ENCODE data around the gene KAZALD1.

DNA sequence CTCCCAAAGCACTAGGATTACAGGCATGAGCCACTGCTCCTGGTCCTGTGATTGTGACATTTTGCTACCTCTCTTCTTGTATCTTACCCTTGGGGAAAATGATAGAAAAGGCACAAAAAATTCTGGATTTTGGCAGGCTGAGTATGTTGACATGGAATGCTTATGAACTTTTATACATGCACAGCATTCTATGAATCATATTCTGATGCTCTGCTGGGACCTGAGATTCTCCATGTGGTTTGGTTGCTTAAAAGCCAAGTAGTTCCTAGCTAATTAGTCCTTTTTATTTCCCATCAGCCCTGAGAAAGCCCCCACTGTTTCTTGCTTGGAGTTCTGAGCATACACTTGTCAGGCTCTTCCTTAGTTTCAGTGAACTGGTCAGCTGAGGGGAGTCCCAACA lies 8.3 kb upstream of the KAZALD1 start:
- TF ChIP-seq, protein P1, sequence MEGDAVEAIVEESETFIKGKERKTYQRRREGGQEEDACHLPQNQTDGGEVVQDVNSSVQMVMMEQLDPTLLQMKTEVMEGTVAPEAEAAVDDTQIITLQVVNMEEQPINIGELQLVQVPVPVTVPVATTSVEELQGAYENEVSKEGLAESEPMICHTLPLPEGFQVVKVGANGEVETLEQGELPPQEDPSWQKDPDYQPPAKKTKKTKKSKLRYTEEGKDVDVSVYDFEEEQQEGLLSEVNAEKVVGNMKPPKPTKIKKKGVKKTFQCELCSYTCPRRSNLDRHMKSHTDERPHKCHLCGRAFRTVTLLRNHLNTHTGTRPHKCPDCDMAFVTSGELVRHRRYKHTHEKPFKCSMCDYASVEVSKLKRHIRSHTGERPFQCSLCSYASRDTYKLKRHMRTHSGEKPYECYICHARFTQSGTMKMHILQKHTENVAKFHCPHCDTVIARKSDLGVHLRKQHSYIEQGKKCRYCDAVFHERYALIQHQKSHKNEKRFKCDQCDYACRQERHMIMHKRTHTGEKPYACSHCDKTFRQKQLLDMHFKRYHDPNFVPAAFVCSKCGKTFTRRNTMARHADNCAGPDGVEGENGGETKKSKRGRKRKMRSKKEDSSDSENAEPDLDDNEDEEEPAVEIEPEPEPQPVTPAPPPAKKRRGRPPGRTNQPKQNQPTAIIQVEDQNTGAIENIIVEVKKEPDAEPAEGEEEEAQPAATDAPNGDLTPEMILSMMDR (IDR thresholded peaks at IDR 0.05): no peak
- TF ChIP-seq POLR2A (IDR thresholded peaks at IDR 0.05): no peak

Data from lower leg skin (tissue), 3 donors.